Stimulated activated naive B cell treated with anti-CD40 and anti-IgM and Interleukin-4, amounts not matched to agents 10 μg/mL and 1 μg/mL and 100 μg/mL, for 72 hours (primary cell): ENCODE results near the gene ANKRD39.
"Not testable (repeated sequence)": the region's sequence is repeated elsewhere in the genome, so short reads cannot be mapped to it uniquely, and the experiment has no call there.

Experiments used
- ATAC-seq, 2 donors: fragments of 150-1000 bp; cut with Tn5 transposase; replicated peaks; 2 replicates each; pipeline ENCODE4 v1.10.0; 2021; ENCODE audit warnings: moderate library complexity in 1 of 2
- DNase-seq: peaks from one replicate; pipeline ENCODE4 v3.0.0; 2021
- H3K27ac Mint-ChIP-seq: one replicate; pipeline ENCODE4 v1.8.0; 2022; ENCODE audit warnings: mild to moderate bottlenecking, mixed read lengths
- H3K27me3 Mint-ChIP-seq, 2 donors: one replicate each; pipeline ENCODE4 v1.8.0; 2022; ENCODE audit warnings: mixed read lengths in 2 of 2
- H3K36me3 Mint-ChIP-seq, 2 donors: one replicate each; pipeline ENCODE4 v1.8.0; 2022; ENCODE audit warnings: mixed read lengths in 2 of 2, mild to moderate bottlenecking in 1 of 2
- H3K4me1 Mint-ChIP-seq, 2 donors: one replicate each; pipeline ENCODE4 v1.8.0; 2022; ENCODE audit warnings: mixed read lengths in 2 of 2, mild to moderate bottlenecking in 1 of 2
- H3K4me3 Mint-ChIP-seq, 2 donors: one replicate each; pipeline ENCODE4 v1.8.0; 2022; ENCODE audit warnings: mild to moderate bottlenecking in 2 of 2, mixed read lengths in 2 of 2, moderate library complexity in 1 of 2
- H3K9me3 Mint-ChIP-seq, 2 donors: one replicate each; pipeline ENCODE4 v1.8.0; 2022; ENCODE audit warnings: mixed read lengths in 2 of 2, mild to moderate bottlenecking in 1 of 2

Gene ANKRD39

DNA sequence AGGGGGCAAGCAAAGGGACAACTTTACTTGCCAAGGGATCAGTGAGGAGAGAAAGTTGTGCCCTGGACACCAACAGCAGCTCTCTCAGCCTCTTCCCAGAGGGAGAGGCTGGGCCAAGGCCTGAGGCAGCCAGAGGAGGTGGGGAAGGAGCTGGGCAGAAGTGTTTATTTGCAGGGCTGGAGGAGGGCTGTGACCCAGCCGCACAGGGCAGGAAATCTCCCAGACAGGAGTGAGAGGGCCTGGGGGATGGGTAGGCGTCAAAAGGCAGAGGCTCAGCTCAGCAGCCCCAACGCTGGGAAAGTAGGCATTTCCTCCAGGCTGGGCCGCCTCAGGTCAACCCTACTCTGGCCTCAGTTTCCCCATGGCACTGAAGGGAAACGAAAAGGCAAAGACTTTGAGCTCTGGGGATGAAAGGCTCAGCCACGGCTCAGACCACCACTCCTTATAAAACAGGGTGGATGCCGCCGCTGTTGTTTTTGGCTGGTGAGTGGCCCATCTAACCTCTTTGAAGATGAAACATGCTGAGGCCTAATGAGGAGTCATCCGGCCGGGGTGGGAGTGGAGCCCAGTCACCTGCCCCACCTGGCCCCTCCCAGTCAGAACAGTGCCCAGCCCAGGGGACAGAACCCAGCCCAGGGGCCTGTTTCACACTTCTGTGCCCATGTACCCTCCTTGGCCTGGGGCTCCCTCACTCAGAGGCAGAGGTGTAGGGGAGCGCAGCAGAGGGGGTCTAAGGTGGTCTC is 33.9 kb upstream of the ANKRD39 start:
- peaks cover 23 to 25% of the 10 kb centered on the region in 2 donors for H3K4me1 Mint-ChIP-seq
- H3K27me3 Mint-ChIP-seq = no peaks in the 10 kb centered on the region
- H3K9me3 Mint-ChIP-seq = no peaks in the 10 kb centered on the region
- H3K36me3 Mint-ChIP-seq = no peaks in the 10 kb centered on the region
- ATAC-seq = no peak
- H3K4me3 Mint-ChIP-seq = no peak overlapping the region
- DNase-seq = no peak
- no peak overlapping the region for H3K27ac Mint-ChIP-seq

DNA sequence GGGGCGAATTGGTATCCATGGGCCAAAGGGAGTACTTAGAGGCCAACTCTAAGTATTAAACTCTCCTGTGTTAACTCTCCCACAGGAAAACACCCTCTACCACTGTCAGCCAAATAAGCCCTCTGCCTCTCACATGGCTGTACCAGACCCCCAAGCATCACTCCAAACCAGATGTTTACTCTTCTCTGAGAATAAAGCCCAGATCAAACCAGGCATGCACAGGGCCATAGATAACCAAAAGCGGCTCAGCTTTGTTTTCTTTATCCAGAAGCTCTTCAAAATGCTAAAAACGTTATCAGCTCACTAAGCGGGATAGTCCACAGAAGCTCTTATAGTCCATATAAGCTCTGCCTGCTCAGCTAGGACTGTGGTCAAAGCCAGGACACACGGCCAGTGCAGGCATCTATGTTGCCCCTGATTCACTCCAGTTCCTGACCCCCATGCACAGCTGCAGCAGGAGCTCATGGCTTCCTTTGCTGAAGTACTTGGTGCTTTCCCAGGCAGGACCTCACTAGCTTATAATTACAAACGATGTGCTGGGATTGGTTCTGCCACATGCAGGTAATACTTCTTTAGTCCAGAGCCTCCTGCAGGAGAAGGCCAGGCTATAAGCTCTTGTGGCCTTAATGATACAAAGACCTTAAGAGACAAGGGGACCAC is 33.0 kb upstream of the ANKRD39 start:
- Mint-ChIP-seq H3K27ac (peak overlapping the region; percentile 16), H3K27me3 (no peaks in the 10 kb centered on the region), H3K4me1 (peaks cover 27 to 30% of the 10 kb centered on the region in 2 donors), H3K9me3 (no peaks in the 10 kb centered on the region), H3K4me3 (no peak overlapping the region), H3K36me3 (no peaks in the 10 kb centered on the region)
- DNase-seq (no peak), ATAC-seq (no peak)

DNA sequence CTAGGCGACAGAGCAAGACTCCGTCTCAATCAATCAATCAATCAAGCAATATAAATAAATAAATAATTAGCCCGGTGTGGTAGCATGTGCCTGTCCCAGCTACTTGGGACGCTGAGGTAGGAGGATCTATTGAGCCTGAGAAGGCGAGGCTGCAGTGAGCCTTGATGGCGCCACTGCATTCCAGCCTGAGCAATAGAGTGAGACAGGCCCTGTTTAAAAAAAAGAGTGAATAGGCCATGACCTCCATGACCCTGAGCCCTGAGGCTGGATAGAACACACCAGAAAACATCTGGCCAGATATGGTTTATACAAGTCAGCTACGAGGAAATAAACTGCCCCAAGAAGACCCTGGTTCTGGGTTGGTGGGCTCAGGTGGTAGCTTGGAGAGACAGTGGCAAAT is 32.4 kb upstream of the ANKRD39 start:
- DNase-seq = no peak
- peaks cover 27 to 29% of the 10 kb centered on the region in 2 donors for H3K4me1 Mint-ChIP-seq

GRCh38 chr2:96889502-96889901 is 31.7 kb upstream of the ANKRD39 start:
- H3K27ac Mint-ChIP-seq, H3K27me3 Mint-ChIP-seq, ATAC-seq, DNase-seq, H3K4me3 Mint-ChIP-seq, H3K9me3 Mint-ChIP-seq, H3K36me3 Mint-ChIP-seq: not testable (repeated sequence)
- H3K4me1 Mint-ChIP-seq = peaks cover 22 to 29% of the 10 kb centered on the region in 2 donors

More for the DNA sequence above, 32.4 kb upstream of the ANKRD39 start:
- Mint-ChIP-seq H3K9me3 (no peaks in the 10 kb centered on the region), H3K27ac (no peak overlapping the region), H3K4me3 (no peak overlapping the region), H3K27me3 (peaks cover 0 to under 1% of the 10 kb centered on the region in 2 donors), H3K36me3 (no peaks in the 10 kb centered on the region)
- no peak for ATAC-seq

GRCh38 chr2:96888072-96889011 is 30.5 kb upstream of the ANKRD39 start:
- ATAC-seq (peak; percentile 84 to 89), DNase-seq (no peak)
- peak overlapping the region; percentile 56 for H3K27ac Mint-ChIP-seq
- H3K4me1 Mint-ChIP-seq = peaks cover 22 to 29% of the 10 kb centered on the region in 2 donors
- no peaks in the 10 kb centered on the region for H3K9me3 Mint-ChIP-seq
- H3K27me3 Mint-ChIP-seq = peaks cover 0 to 16% of the 10 kb centered on the region in 2 donors
- H3K4me3 Mint-ChIP-seq = no peak overlapping the region
- H3K36me3 Mint-ChIP-seq = no peaks in the 10 kb centered on the region

- ATAC-seq = peak; percentile 19 to 25
These were observed 29.7 kb upstream of the ANKRD39 start for GRCh38 chr2:96887493-96888012.

GRCh38 chr2:96885432-96886347 is 27.9 kb upstream of the ANKRD39 start:
- Mint-ChIP-seq H3K4me1 (peaks cover 25 to 28% of the 10 kb centered on the region in 2 donors), H3K27ac (no peak overlapping the region), H3K4me3 (no peak overlapping the region), H3K27me3 (peaks cover 0 to 23% of the 10 kb centered on the region in 2 donors), H3K9me3 (no peaks in the 10 kb centered on the region), H3K36me3 (no peaks in the 10 kb centered on the region)
- DNase-seq (no peak), ATAC-seq (no peak)

More at GRCh38 chr2:96887493-96888012, 29.7 kb upstream of the ANKRD39 start:
- no peak overlapping the region for H3K4me3 Mint-ChIP-seq
- peaks cover 0 to 16% of the 10 kb centered on the region in 2 donors for H3K27me3 Mint-ChIP-seq
- no peak overlapping the region for H3K27ac Mint-ChIP-seq
- no peaks in the 10 kb centered on the region for H3K36me3 Mint-ChIP-seq
- H3K4me1 Mint-ChIP-seq = peaks cover 22 to 29% of the 10 kb centered on the region in 2 donors
- H3K9me3 Mint-ChIP-seq = no peaks in the 10 kb centered on the region
- no peak for DNase-seq

GRCh38 chr2:96884299-96885094 is 26.7 kb upstream of the ANKRD39 start:
- DNase-seq = no peak
- Mint-ChIP-seq H3K27ac (no peak overlapping the region), H3K4me3 (no peak overlapping the region)

DNA sequence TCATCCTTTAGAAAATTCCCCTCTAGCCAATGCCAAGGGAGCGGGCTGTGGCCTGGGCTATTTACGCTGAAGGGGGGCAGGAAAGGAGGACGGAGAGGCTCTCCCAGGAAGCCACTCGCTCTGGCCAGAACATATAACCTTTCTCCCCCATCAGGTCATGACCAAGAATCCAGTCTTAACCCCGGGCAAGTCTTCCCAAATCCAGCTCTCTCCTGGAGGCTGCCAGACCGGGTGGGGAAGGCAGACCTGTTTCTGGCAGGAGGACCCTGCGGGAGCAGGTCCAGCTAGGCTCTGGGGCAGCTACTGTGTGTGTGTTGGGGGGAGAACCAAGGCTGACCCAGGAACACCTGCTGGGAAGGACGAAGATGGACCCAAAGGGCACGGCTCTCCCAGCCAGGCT is 25.5 kb upstream of the ANKRD39 start:
- Mint-ChIP-seq H3K9me3 (no peaks in the 10 kb centered on the region), H3K27ac (no peak overlapping the region), H3K27me3 (peaks cover 0 to 30% of the 10 kb centered on the region in 2 donors), H3K4me1 (peaks cover 23 to 25% of the 10 kb centered on the region in 2 donors), H3K36me3 (no peaks in the 10 kb centered on the region), H3K4me3 (no peak overlapping the region)
- DNase-seq (no peak), ATAC-seq (no peak)

More at GRCh38 chr2:96884299-96885094, 26.7 kb upstream of the ANKRD39 start:
- Mint-ChIP-seq H3K27me3 (peaks cover 0 to 30% of the 10 kb centered on the region in 2 donors), H3K36me3 (no peaks in the 10 kb centered on the region), H3K4me1 (peaks cover 28% of the 10 kb centered on the region in 2 donors), H3K9me3 (no peaks in the 10 kb centered on the region)
- no peak for ATAC-seq

DNA sequence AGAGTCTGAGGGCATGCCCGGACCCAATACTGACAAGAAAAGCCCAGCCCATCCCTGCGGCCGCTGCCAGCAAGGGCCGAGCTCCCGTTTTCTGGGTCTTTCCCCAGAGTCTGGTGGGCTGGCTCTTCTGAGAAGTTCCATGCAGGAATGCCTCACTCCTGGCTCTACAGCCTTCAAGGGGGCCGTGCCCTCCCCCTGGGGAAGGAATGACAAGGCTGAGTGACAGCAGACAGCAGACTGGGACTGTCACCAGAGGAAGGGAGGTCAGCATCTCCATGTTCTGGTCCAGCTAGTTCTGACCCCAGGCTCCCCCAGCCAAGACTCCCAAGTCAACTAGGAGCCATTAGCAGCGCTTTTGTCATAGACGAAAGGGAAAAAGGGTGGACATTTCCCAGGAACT is 25.1 kb upstream of the ANKRD39 start:
- peaks cover 0 to 30% of the 10 kb centered on the region in 2 donors for H3K27me3 Mint-ChIP-seq
- H3K4me1 Mint-ChIP-seq = peaks cover 21 to 25% of the 10 kb centered on the region in 2 donors
- H3K4me3 Mint-ChIP-seq = no peak overlapping the region
- no peaks in the 10 kb centered on the region for H3K36me3 Mint-ChIP-seq
- no peak for ATAC-seq
- H3K27ac Mint-ChIP-seq = no peak overlapping the region
- DNase-seq = no peak
- H3K9me3 Mint-ChIP-seq = no peaks in the 10 kb centered on the region

GRCh38 chr2:96882230-96882629 is 24.4 kb upstream of the ANKRD39 start:
- Mint-ChIP-seq H3K27me3 (peaks cover 0 to 30% of the 10 kb centered on the region in 2 donors), H3K36me3 (no peaks in the 10 kb centered on the region), H3K4me3 (no peak overlapping the region), H3K9me3 (no peaks in the 10 kb centered on the region), H3K4me1 (peaks cover 18 to 21% of the 10 kb centered on the region in 2 donors), H3K27ac (no peak overlapping the region)
- DNase-seq (no peak), ATAC-seq (no peak)

GRCh38 chr2:96881349-96882195 is 23.8 kb upstream of the ANKRD39 start:
- DNase-seq = no peak
- no peak overlapping the region for H3K4me3 Mint-ChIP-seq
- peaks cover 0 to 30% of the 10 kb centered on the region in 2 donors for H3K27me3 Mint-ChIP-seq
- H3K27ac Mint-ChIP-seq = no peak overlapping the region
- H3K9me3 Mint-ChIP-seq = no peaks in the 10 kb centered on the region
- H3K36me3 Mint-ChIP-seq = no peaks in the 10 kb centered on the region
- H3K4me1 Mint-ChIP-seq = peaks cover 17 to 22% of the 10 kb centered on the region in 2 donors
- no peak for ATAC-seq
